Activated CD4-positive, alpha-beta T cell treated with anti-CD3 and anti-CD28 coated beads, Interleukin-2, amount 50 U/mL, for 1 hour (primary cell): ENCODE results near the gene MX1.

Experiments used
- DNase-seq: peaks from one replicate; pipeline ENCODE4 v3.0.0-alpha.2; 2020

MX1 gene

GRCh38 chr21:41500363-41500762 is 74.3 kb downstream of the MX1 start:
- DNase-seq = no peak

- no peak for DNase-seq
These were observed 74.9 kb downstream of the MX1 start for GRCh38 chr21:41500931-41501381.

GRCh38 chr21:41501919-41502318 is 75.9 kb downstream of the MX1 start:
- DNase-seq = no peak

GRCh38 chr21:41503331-41503730 is 77.3 kb downstream of the MX1 start:
- DNase-seq = no peak

GRCh38 chr21:41504030-41504429 is 78.0 kb downstream of the MX1 start:
- no peak for DNase-seq

GRCh38 chr21:41506005-41506594 is 80.1 kb downstream of the MX1 start:
- no peak for DNase-seq

- DNase-seq = no peak
These were observed 80.8 kb downstream of the MX1 start for GRCh38 chr21:41506611-41507520.

- no peak for DNase-seq
These were observed 81.7 kb downstream of the MX1 start, which contains the start of gene TMPRSS2 for GRCh38 chr21:41507521-41508414. Gene TMPRSS2, minus strand, starts transcription at chr21:41508158. Its CDS starts 10,025 bp downstream, at chr21:41498133.

GRCh38 chr21:41508415-41509144 is 82.5 kb downstream of the MX1 start:
- no peak for DNase-seq
